ENCODE measurements around the gene CLCN1.
A peak's percentile ranks its signal among the peaks of the same experiment; 100 is the strongest.

The CLCN1 gene

GRCh38 chr7:143322760-143323633 is 7.1 kb downstream of the CLCN1 start:
- TF ChIP-seq ZFX (IDR thresholded peaks at IDR 0.05; ENCODE audit: borderline replicate concordance) (no peak), CTCF (IDR thresholded peaks at IDR 0.05) (no peak)
- no peak overlapping the region for H3K27ac ChIP-seq

GRCh38 chr7:143323653-143324052 is 7.7 kb downstream of the CLCN1 start:
- TF ChIP-seq CTCF (IDR thresholded peaks at IDR 0.05) (no peak), ZFX (IDR thresholded peaks at IDR 0.05; ENCODE audit: borderline replicate concordance) (no peak)
- no peak overlapping the region for H3K27ac ChIP-seq

- TF ChIP-seq ZFX (IDR thresholded peaks at IDR 0.05; ENCODE audit: borderline replicate concordance) (no peak), CTCF (IDR thresholded peaks at IDR 0.05) (no peak)
- peak overlapping the region; percentile 32 for H3K27ac ChIP-seq
Observed at GRCh38 chr7:143325240-143325639, 9.3 kb downstream of the CLCN1 start.

GRCh38 chr7:143327903-143328302 is 12.0 kb downstream of the CLCN1 start:
- no peak for TF ChIP-seq ZFX (IDR thresholded peaks at IDR 0.05; ENCODE audit: borderline replicate concordance)
- TF ChIP-seq CTCF (IDR thresholded peaks at IDR 0.05) = no peak
- H3K27ac ChIP-seq = no peak overlapping the region

- no peak overlapping the region for H3K27ac ChIP-seq
- no peak for TF ChIP-seq ZFX (IDR thresholded peaks at IDR 0.05; ENCODE audit: borderline replicate concordance)
- no peak for TF ChIP-seq CTCF (IDR thresholded peaks at IDR 0.05)
Observed at GRCh38 chr7:143329471-143330170, 13.7 kb downstream of the CLCN1 start.

- no peak overlapping the region for H3K27ac ChIP-seq
- TF ChIP-seq ZFX (IDR thresholded peaks at IDR 0.05; ENCODE audit: borderline replicate concordance) (no peak), CTCF (IDR thresholded peaks at IDR 0.05) (no peak)
Observed at GRCh38 chr7:143331179-143331801, 15.4 kb downstream of the CLCN1 start.

Measured in 22Rv1 (cell line).